MCF 10A (cell line): ENCODE data around the gene XYLT2. TPM values are rescaled to one million over a fixed set of nuclear protein-coding genes. Genes with fewer than 3 reads are reported as not detected.

Experiments
- BruUV-seq: library from RNA; stranded (reverse); fragments of 400-500 nt; replicated peaks from 2 replicates; lab custom pipeline; 2021; lab: Mats Ljungman, UMichigan
- CTCF ChIA-PET: fragments of 300-600 bp; sonication (Branson Sonifier 250); formaldehyde crosslinking; extraction: SDS; loops from one replicate; lab custom pipeline; 2021; ENCODE audit warnings: antibody characterized with exemption, inconsistent platforms; lab: Yijun Ruan, JAX
- POLR2A ChIA-PET: fragments of 300-600, 350-650 bp; sonication (Branson Sonifier 250); formaldehyde crosslinking; extraction: SDS; loops from one replicate; lab custom pipeline; 2020; ENCODE audit warnings: antibody characterized with exemption, inconsistent platforms; lab: Yijun Ruan, JAX
- DNase-seq: peaks from one replicate; pipeline ENCODE4 v3.0.0-alpha.2; 2018; ENCODE audit not compliant: unreplicated experiment
- H3K27ac Mint-ChIP-seq: one replicate; pipeline ENCODE4 v1.8.0; 2022; ENCODE audit warnings: mild to moderate bottlenecking, low read depth, mixed read lengths; ENCODE audit not compliant: unreplicated experiment
- H3K27me3 Mint-ChIP-seq: one replicate; pipeline ENCODE4 v1.8.0; 2022; ENCODE audit warnings: mixed read lengths; ENCODE audit not compliant: insufficient read depth, unreplicated experiment
- H3K36me3 Mint-ChIP-seq: one replicate; pipeline ENCODE4 v1.8.0; 2022; ENCODE audit warnings: mild to moderate bottlenecking, moderate library complexity, mixed read lengths; ENCODE audit not compliant: insufficient read depth, unreplicated experiment
- H3K4me1 Mint-ChIP-seq: one replicate; pipeline ENCODE4 v1.8.0; 2022; ENCODE audit warnings: mixed read lengths; ENCODE audit not compliant: insufficient read depth, unreplicated experiment
- H3K4me3 Mint-ChIP-seq: one replicate; pipeline ENCODE4 v1.8.0; 2022; ENCODE audit warnings: mild to moderate bottlenecking, moderate library complexity, mixed read lengths; ENCODE audit not compliant: unreplicated experiment
- H3K9me3 Mint-ChIP-seq: one replicate; pipeline ENCODE4 v1.8.0; 2022; ENCODE audit warnings: mixed read lengths; ENCODE audit not compliant: unreplicated experiment
- intact Hi-C: fragments of 100-400 bp; cut with micrococcal nuclease; formaldehyde crosslinking; loops from 2 replicates; pipeline ENCODE4 v1.14.1; 2022
- total RNA-seq: library from RNA; stranded (reverse); gene quantifications from 2 replicates; pipeline ENCODE4 v1.2.3, GENCODE V29; 2022
- TF ChIP-seq, protein P1 (sequence below): fragments of 200-600 bp; IDR thresholded peaks from one replicate; pipeline ENCODE4 v1.8.0; 2022; ENCODE audit warnings: antibody characterized with exemption, mild to moderate bottlenecking; ENCODE audit not compliant: unreplicated experiment

Gene XYLT2
- total RNA-seq, 1 experiment from 2014 or later = 9.6 TPM

- H3K9me3 Mint-ChIP-seq = no peaks in the 10 kb centered on the region
- no peak overlapping the region for H3K27ac Mint-ChIP-seq
- H3K36me3 Mint-ChIP-seq = peaks cover 66% of the 10 kb centered on the region
- BruUV-seq = TSS peak; percentile 42
- TF ChIP-seq, protein P1, sequence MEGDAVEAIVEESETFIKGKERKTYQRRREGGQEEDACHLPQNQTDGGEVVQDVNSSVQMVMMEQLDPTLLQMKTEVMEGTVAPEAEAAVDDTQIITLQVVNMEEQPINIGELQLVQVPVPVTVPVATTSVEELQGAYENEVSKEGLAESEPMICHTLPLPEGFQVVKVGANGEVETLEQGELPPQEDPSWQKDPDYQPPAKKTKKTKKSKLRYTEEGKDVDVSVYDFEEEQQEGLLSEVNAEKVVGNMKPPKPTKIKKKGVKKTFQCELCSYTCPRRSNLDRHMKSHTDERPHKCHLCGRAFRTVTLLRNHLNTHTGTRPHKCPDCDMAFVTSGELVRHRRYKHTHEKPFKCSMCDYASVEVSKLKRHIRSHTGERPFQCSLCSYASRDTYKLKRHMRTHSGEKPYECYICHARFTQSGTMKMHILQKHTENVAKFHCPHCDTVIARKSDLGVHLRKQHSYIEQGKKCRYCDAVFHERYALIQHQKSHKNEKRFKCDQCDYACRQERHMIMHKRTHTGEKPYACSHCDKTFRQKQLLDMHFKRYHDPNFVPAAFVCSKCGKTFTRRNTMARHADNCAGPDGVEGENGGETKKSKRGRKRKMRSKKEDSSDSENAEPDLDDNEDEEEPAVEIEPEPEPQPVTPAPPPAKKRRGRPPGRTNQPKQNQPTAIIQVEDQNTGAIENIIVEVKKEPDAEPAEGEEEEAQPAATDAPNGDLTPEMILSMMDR = no peak
- ChIA-PET CTCF (interaction anchor here (0.6 to 4.5 kb wide), 6 partner anchors 8 to 56 kb away, joined by 3 to 37 read pairs (median 7); partner anchors contain the start of gene LRRC59), POLR2A (interaction anchor here (0.8 to 2.5 kb wide), 7 partner anchors 8 to 98 kb away, joined by 3 to 12 read pairs (median 6); partner anchors contain the start of genes EME1, LRRC59 and MRPL27)
- H3K27me3 Mint-ChIP-seq = no peaks in the 10 kb centered on the region
- no peak overlapping the region for H3K4me3 Mint-ChIP-seq
- intact Hi-C loops = no loop called here
- no peak for DNase-seq
- H3K4me1 Mint-ChIP-seq = peaks cover 5% of the 10 kb centered on the region
Observed at GRCh38 chr17:50381260-50381815, 35.4 kb downstream of the XYLT2 start.

DNA sequence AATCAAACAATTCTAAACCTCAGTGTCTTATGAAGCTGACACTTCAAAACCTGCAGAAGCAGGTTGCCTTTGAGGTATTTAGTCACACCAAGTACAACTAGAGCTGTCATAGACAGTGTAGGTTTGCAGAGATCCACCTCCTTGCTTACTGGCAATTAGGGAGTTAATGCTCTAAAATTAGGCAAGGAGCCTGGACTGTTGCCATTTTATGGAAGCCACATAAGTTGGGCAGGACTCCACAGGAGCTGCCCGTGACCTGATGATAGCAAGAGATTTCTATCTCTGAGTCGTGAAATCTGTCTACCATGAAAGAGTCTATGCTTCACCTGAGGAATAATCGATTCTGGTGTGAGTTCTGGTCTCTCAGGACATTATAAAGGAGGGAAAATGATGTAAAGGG is 36.0 kb downstream of the XYLT2 start:
- Mint-ChIP-seq H3K27me3 (no peaks in the 10 kb centered on the region), H3K36me3 (peaks cover 72% of the 10 kb centered on the region), H3K9me3 (no peaks in the 10 kb centered on the region), H3K4me3 (no peak overlapping the region), H3K27ac (no peak overlapping the region), H3K4me1 (peaks cover 5% of the 10 kb centered on the region)
- ChIA-PET CTCF (interaction anchor here (0.6 to 4.5 kb wide), 9 partner anchors 8 to 181 kb away, joined by 3 to 37 read pairs (median 4); partner anchors contain the start of genes COL1A1, LRRC59 and RSAD1), POLR2A (interaction anchor here (0.8 to 2.5 kb wide), 7 partner anchors 8 to 98 kb away, joined by 3 to 12 read pairs (median 6); partner anchors contain the start of genes EME1, LRRC59 and MRPL27)
- DNase-seq = no peak
- intact Hi-C loops = no loop called here
- TF ChIP-seq, protein P1 = no peak
- no TSS peak for BruUV-seq

DNA sequence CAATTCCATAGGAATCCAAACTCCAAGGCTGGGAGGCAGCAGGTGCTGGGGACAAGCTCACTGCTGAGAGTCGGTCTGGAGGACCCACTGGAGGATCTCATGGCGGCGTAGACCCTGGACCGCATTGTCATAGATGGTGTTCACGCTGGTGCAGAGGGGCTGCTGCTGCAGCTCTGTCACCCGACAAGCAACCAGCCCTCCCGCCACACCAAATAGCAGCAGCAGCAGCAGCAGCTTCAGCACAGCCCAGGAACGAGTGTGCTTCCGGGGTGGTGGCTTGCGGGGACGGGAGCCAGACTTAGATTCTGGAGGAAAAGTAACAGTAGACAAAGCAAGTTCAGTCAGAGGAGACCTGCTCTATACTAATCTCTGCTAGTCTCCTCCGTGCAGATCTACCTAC is 37.0 kb downstream of the XYLT2 start:
- peaks cover 5% of the 10 kb centered on the region for H3K4me1 Mint-ChIP-seq
- POLR2A ChIA-PET = interaction anchor here (1.0 kb wide), 1 partner anchor 63 kb away, joined by 3 read pairs; no protein-coding TSS in a partner anchor
- BruUV-seq = no TSS peak
- intact Hi-C loops = no loop called here
- H3K27me3 Mint-ChIP-seq = no peaks in the 10 kb centered on the region
- no peak overlapping the region for H3K27ac Mint-ChIP-seq
- DNase-seq = no peak
- TF ChIP-seq, protein P1 = no peak
- no peaks in the 10 kb centered on the region for H3K9me3 Mint-ChIP-seq
- no peak overlapping the region for H3K4me3 Mint-ChIP-seq
- CTCF ChIA-PET = interaction anchor here (0.8 to 3.0 kb wide), 4 partner anchors 9 to 182 kb away, joined by 3 to 37 read pairs (median 6); partner anchors contain the start of genes COL1A1, LRRC59 and RSAD1
- peaks cover 79% of the 10 kb centered on the region for H3K36me3 Mint-ChIP-seq

DNA sequence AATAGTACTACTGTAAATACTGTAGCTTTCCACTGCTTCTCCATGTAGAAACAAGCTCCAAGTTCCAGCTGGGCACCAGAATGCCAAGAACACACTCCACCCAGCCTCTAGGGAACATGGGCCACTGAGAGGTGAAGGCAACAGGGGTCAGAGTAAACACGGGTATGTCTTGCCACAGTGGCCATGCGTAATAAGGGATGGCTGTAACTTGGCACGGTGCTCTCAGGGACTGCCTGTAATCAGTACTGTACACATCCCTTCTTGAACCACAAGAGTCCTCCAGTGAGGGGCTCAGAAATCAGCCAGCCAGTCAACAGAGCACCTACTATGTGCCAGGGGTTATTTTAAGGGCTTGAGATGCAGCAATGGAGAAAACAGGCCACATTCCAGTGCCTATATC is 40.6 kb downstream of the XYLT2 start:
- no peak for DNase-seq
- BruUV-seq = no TSS peak
- CTCF ChIA-PET = interaction anchor here (1.3 to 2.2 kb wide), 2 partner anchors 10 to 11 kb away, joined by 4 to 6 read pairs; partner anchors contain the start of gene LRRC59
- peaks cover 98% of the 10 kb centered on the region for H3K36me3 Mint-ChIP-seq
- H3K27ac Mint-ChIP-seq = no peak overlapping the region
- H3K9me3 Mint-ChIP-seq = no peaks in the 10 kb centered on the region
- H3K27me3 Mint-ChIP-seq = no peaks in the 10 kb centered on the region
- H3K4me3 Mint-ChIP-seq = no peak overlapping the region
- intact Hi-C loops = no loop called here
- H3K4me1 Mint-ChIP-seq = peaks cover 5% of the 10 kb centered on the region
- TF ChIP-seq, protein P1 = no peak
- POLR2A ChIA-PET = interaction anchor here (1.1 to 3.9 kb wide), 2 partner anchors 10 to 41 kb away, joined by 4 to 22 read pairs; partner anchors contain the start of gene LRRC59
